Stimulated activated CD8-positive, alpha-beta memory T cell treated with anti-CD3 and anti-CD28 coated beads, Interleukin-4, amount 100 ng/mL, for 24 hours (primary cell): ENCODE measurements around the gene SMIM36.
A peak's percentile ranks its signal among the peaks of the same experiment; 100 is the strongest.
"Not testable (repeated sequence)": the region's sequence is repeated elsewhere in the genome, so short reads cannot be mapped to it uniquely, and the experiment has no call there.

Source experiments
- DNase-seq: peaks from one replicate; pipeline ENCODE4 v3.0.0-alpha.2; 2020; ENCODE audit warnings: low read depth

SMIM36 gene

GRCh38 chr17:55433629-55434422 is 77.4 kb downstream of the SMIM36 start:
- no peak for DNase-seq

DNA sequence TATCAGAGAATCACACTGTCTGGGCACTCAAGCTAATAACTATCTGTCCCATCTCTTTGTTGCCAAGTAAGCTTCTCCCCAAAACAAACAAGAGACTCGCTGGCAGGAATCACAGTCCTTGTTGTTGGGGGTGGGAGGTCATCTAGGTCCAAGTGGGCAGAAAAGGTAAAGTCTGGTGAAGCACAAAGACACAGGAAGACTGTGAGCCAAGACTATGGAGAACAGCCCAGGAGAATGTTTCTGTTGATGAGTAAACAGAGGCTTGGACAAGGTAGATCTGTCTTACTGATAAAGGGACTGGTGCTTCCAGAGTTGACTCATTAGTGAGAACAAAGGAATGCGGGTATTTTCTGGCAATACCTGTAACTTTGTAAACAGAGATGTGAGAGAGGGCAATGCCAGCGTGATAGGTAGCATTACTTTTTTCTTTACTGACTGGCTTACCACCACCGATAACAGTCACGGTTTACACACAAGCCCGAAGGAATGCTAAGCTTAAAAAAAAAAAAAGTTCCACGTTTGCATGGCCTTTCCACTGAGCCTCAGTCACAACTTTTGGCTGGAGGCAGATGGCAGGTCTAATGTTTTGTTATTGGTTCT is 78.1 kb downstream of the SMIM36 start:
- DNase-seq = no peak

DNA sequence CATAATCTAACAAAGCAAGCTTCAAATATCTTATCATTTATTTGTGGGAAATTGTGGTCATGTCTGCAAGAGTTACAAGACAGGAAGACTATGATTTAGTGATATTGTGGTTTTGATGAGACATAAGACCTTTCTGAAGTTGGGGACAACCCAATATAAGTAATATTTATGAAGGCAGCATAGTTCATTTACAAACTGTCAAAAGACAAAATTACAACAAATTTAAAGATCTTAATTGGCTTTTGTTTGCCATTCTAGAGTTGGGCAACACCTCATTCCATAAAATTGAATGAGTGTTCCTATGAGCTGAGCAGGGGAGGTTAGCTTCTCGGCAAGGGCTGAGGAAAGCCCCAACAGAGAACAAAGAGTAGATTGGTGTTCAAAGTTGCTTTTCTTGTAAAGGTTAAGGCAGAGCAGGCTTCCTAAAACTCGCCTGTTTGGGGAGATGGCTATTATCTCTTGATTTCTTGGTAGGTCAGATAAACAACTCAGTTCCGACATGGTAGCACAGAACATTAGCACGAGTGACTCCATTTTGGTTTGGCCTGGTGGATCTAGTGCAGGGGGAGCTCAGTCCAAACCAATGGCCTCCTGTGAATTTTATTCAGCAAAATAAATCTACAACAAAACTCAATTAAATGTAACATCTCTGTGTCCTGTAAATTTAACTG is 78.8 kb downstream of the SMIM36 start:
- no peak for DNase-seq

DNA sequence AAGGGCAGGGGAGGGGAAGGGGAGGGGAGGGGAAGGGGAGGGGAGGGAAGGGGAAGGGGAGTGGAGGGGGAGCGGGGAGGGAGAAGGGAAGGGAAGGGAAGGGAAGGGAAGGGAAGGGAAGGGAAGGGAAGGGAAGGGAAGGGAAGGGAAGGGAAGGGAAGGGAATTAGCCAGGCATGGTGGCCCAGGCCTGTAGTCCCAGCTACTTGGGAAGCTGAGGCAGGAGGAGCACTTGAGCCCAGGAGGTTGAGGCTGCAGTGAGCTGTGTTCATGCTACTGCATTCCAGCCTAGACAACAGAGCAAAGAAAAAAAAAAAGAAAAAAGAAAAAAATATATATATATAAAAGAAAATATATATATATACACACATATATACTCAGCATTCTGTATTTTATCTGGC is 79.3 kb downstream of the SMIM36 start:
- DNase-seq = not testable (repeated sequence)

GRCh38 chr17:55430541-55431288 is 80.5 kb downstream of the SMIM36 start:
- no peak for DNase-seq

- DNase-seq = no peak
These were observed 83.7 kb downstream of the SMIM36 start for GRCh38 chr17:55427587-55427882.

DNA sequence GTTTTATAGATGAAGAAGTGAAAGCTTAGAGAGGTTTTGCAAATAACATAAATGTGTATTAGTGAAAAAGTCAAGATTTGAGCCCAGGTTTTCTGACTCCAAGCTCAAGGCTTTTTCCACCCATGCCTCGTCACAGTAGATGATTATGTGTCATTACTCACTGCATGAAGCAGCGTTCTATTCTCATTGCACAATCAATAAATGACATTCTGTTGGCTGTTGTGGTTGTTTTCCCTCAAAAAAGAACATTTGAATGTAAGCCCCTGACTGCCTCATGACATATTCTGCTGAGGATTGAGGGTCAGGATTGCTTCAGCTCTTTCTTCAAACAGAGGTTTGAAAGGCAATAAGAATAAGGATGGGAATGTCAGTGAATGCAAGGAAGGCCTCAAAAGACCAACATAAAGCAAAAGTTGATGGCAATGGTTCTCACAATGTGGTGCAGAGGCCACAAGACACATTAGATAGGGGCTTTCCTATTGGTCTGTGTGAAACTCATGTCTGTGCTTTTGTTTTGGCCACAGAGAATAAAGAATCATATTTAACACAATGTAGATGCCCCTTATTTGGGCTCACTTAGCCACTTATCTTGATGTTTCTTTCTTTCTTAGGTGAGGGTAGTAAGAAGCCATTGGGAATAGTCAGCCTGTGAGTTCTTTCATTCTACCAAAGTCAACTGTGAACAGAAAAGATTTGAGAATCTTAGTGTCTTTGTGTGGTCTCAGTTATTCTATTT is 84.2 kb downstream of the SMIM36 start:
- no peak for DNase-seq

GRCh38 chr17:55424893-55425540 is 86.2 kb downstream of the SMIM36 start:
- no peak for DNase-seq

DNA sequence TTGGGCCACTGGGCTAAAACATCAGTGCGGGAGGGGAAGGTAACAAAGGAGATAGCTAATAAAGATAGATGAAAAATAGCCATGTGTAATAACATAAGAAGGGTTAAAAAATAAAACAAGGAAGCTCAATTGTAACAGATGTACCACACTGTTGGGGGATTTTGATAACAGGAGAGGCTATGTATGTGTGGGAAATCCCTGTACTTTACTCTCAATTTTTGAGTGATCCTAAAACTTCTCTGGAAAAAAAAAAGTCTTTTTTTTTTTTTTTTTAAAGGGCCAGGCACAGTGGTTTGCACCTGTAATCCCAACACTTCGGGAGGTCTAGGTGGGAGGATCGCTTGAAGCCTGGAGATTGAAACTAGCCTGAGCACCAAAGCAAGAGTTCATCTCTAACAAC is 87.7 kb downstream of the SMIM36 start:
- DNase-seq = no peak

DNA sequence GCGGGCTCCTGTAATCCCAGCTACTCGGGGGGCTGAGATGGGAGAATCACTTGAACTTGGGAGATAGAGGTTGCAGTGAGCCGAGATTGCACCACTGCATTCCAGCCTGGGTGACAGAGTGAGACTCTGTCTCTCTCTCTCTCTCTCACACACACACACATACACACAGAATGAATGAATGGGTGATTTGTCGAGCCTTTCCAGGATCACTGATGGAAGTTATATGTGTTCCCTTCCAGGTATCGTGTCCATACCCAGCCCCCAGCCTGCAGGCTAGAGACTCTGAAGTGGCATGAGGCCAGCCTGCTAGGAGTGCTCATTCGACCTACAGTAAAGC is 88.5 kb downstream of the SMIM36 start:
- DNase-seq = not testable (repeated sequence)

DNA sequence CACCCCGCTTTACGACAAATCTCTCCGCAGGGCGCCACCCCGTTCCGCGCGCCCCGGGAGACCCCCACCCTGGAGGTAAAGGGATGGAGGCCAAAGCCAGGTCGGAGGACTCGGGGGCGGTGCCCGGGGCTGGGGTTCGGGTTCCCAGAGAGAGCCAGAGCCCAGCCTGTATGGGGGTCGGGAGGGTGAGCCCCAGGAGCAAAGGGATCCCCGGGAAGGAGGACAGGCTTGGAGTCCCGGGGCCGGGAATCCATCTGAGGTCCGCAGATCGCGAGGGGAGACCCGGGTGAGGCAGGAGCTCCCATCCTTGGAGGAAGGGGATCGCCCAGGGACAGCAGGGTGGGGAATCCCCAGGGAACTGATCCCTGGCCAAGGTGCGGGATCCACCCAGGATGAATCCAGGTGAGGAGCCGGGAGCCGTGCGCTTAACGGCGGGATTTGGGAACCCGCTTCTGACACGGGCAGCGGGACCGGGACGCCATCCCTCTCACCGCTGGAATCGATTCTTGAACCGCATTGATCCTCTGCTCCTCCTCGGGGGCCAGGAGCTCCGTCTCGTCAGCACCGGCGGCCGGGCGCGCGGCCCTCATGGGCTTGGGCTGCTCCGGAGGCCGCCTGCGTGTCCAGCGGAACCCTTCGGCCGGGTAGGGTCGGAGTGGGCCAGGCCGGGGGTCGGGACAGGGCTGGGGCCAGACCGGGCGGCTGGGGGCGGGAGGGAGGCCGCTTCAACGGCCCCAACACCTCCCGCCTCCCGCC is 89.9 kb downstream of the SMIM36 start, which contains the start of gene MMD:
MMD (minus strand) TSS at position 657 of the 756 bp plus-strand sequence; CDS start at position 517, 140 bp downstream.
- DNase-seq = no peak

GRCh38 chr17:55420776-55421178 is 90.5 kb downstream of the SMIM36 start:
- DNase-seq = peak; percentile 24

DNA sequence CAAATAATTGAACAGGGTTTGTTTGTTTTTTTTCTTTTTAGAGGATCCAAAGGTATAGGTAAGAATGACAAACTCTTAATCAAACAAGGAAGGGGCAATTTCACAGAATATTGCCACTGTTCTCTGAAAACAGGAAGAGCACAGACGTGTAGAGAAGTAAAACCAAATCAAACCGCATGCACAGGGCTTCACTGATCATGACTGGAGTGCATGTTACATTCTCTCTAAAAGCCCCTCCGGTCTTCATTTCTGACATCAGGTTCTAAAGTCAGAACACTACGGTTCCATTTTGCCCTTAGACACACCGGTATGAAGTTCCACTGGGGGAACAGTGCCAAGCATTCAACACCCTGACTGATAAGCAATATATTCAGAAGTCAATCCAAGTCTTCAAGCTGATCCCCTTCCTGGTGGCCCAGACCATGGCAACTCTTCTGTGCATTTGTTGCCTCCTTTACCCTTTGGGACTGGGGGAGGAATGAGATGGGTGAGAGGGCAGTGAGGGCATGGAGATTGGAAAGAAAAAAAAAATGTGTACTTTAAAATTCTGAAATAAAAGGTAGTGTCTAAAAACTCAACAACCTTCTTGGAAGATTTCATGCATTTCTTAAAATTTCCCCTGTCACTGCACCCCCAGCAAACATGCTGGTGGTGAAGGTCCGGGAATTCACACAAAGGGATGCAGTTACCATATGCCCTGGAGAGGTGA is 91.0 kb downstream of the SMIM36 start:
- no peak for DNase-seq

DNA sequence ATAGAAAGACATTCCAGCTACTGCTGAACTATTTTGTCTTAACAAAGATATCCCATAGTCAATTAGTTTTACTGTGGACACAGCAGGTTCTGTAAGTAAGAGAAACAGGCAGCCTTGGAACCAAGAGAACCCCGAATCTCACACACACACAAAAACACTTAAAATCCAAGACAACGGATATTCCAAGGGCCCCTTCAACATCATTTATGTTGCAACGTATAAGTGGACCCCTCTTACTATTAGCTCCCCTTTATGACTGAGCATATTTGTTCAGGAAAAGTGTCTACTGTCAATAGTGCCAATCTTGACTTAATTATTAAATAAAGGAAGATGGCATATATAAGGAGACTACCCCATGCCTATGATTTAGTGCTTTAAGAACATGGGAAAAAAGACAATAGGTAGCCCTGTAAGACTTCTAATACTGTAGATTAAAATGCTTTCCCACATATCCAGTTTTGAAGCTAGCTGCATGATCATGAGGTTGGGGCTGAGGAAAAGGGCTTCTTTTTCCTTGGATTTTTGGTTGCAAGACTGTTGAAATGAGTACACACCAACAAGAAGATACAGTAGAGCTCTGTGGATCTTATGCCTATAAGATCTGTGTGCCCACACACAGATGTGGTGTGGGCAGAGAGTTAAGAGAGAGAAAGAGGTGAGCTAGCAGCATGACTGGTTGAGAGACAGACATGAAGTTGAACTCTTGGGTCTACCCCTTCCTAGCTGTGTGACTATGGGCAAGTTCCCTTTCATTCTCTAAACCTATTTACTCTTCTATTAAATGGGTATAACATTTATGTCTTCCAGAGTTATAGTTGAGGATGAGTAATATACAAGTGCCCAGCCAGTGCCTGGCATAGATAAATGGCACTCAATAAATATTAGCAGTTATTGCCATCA is 92.6 kb downstream of the SMIM36 start:
- DNase-seq = no peak

GRCh38 chr17:55417411-55418268 is 93.6 kb downstream of the SMIM36 start:
- no peak for DNase-seq

DNA sequence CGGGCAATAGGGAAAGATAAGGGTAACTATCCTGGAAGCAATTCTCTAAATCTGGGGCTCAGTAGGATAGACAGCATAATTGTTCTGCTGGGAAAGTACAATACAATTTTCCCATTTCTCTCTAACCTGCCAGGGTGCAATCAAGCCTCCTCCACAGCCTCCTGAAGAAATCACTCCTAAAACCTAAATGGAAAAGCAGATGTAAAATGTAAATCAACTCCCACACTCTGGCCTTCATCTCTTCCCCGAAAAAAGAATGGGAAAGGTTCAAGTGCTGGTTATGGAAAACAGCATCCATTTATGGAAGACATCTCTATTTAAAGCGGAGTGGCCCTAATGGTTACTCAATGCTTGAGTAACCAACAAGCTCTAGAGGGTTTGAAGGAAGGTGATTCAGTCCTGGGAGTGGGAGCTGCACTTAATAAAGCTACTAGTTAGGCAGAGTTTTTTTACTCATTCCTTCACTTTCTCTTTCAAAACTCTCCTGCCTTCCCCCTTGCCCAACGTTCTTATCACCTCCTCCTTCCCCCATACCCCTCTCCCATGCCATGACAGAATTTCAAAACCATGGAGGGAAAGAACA is 94.7 kb downstream of the SMIM36 start:
- no peak for DNase-seq

DNA sequence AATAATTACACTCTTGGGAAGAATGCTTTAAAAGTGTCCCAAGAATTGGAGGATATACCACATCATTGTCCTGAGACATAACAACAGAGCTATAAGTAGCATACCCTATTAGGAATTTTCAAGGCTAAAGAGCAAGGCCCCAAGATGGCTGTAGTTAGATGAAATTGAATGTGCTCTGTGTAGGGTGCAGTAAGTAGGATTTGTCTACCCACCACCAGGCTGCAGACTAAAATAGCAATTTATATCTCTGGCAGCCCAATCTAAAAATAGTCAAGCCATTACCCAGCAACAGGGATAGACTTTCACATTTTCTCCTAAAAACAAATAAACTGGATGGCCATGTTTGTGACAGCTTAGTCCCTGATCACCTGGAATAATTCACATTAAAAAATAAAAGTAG is 95.3 kb downstream of the SMIM36 start:
- no peak for DNase-seq

DNA sequence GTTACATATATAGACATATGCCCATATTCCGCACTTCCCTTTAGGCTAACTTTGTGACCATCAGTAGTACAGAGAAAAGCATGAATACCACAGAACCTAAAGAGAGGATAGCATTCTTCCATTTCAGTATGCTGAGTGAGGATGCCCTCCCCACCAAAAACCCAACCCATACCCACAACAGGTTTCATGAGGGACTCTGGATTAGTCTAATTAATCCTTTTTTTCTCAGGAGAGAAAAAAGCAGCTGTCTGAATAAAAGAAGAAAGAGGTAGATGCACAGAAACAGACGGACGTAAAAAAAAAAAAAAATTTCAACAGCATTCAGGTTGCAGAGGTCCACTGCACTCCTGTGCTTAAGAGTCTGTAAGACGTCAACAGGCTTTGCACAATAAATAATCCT is 96.3 kb downstream of the SMIM36 start:
- DNase-seq = no peak
